ENCODE results near the gene XPC.
A peak's percentile ranks its signal among the peaks of the same experiment; 100 is the strongest.

The XPC gene

GRCh38 chr3:14147066-14147435 is 31.4 kb downstream of the XPC start:
- no peak overlapping the region for H3K4me3 ChIP-seq (ENCODE audit: low read length)
- no peak for TF ChIP-seq CTCF (conservative IDR thresholded peaks at IDR 0.05; ENCODE audit: low read length)
- no peak for DNase-seq (ENCODE audit: low read depth)

GRCh38 chr3:14146381-14147065 is 31.9 kb downstream of the XPC start:
- H3K4me3 ChIP-seq (ENCODE audit: low read length) = no peak overlapping the region
- DNase-seq (ENCODE audit: low read depth) = no peak
- TF ChIP-seq CTCF (conservative IDR thresholded peaks at IDR 0.05; ENCODE audit: low read length) = peak; percentile 18; the same call in 1 of the 2 replicates

DNA sequence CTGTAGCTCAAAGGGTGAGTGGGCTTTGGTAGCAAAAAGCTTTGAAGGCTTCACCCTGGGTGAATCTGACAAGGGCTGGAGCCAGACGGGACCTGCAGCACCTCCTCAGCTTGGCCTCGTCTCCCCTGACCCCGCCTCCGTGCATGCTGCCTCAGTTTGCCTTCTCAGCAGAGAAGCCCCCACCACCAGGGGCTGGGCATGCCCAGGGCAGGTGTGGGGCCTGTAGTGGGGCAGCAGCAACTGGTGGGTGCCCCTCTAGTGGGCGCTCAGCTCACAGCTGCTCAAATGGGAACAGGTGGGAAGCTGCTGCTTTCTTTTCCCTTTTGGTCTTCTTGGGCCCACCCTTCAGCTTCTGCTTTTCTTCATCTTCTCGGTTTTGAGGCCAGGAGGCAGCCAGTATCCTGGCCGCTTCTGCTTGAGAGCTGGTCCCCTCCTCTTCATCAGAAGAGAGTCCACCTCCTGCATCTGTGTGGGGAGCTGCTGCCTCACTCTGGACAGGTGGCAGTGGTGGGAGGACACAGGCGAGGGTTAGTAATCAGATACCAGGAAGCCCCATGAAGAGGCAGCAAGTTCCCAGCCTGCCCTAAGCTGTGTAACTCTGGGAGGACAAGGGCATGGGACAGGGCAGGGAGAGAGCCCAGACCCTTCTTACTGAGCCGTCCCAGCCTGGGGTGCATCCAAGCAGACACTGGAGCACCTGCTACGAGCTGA is 32.6 kb downstream of the XPC start:
- no peak for DNase-seq (ENCODE audit: low read depth)
- H3K4me3 ChIP-seq (ENCODE audit: low read length) = no peak overlapping the region
- no peak for TF ChIP-seq CTCF (conservative IDR thresholded peaks at IDR 0.05; ENCODE audit: low read length)

- no peak for TF ChIP-seq CTCF (conservative IDR thresholded peaks at IDR 0.05; ENCODE audit: low read length)
- no peak overlapping the region for H3K4me3 ChIP-seq (ENCODE audit: low read length)
- peak; percentile 42 for DNase-seq (ENCODE audit: low read depth)
Measured at GRCh38 chr3:14145236-14145635, 33.2 kb downstream of the XPC start.

DNA sequence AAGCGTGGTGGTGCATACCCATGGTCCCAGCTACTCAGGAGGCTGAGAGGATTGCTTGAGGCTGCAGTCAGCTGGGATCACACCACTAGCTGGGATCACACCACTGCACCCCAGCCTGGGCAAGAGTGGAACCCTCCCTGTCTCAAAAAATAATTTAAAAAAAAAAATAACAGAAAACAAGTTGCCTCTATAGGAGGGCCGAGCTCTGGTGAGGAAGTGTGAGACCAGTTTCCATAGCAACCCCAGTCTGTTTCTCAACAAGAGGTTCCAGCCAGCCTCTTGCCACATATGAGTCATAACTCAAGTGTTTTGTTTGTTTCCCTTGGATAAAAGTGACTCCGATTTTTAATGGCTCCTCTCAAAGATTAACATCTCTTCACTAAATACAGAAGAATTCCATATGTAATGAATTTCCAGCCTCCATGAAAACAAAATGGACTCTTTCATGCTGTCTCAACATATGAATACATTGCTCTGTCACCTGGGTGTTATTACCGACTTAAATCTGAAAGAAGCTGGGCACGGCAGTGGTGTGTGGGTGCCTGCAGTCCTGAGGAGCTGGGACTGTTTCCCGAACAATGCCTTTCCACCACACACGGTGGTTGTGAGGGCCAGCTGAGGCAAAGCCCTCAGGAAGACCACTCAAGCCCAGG is 33.9 kb downstream of the XPC start:
- DNase-seq (ENCODE audit: low read depth) = peak; percentile 100
- TF ChIP-seq CTCF (conservative IDR thresholded peaks at IDR 0.05; ENCODE audit: low read length) = no peak
- peak overlapping the region; percentile 31 for H3K4me3 ChIP-seq (ENCODE audit: low read length)

- 0 out of 2 replicates have a peak, but pooled peaks have one; percentile 4 for TF ChIP-seq CTCF (conservative IDR thresholded peaks at IDR 0.05; ENCODE audit: low read length)
- H3K4me3 ChIP-seq (ENCODE audit: low read length) = no peak overlapping the region
- DNase-seq (ENCODE audit: low read depth) = peak; percentile 98
Measured at GRCh38 chr3:14143271-14144225, 34.9 kb downstream of the XPC start.
